H54 (cell line): ENCODE data around the gene MEF2B.
A peak's percentile ranks its signal among the peaks of the same experiment; 100 is the strongest.
"Not testable (repeated sequence)": the region's sequence is repeated elsewhere in the genome, so short reads cannot be mapped to it uniquely, and the experiment has no call there.

Experiments
- DNase-seq: peaks from one replicate; pipeline ENCODE4 v3.0.0; 2011; ENCODE audit warnings: low spot score, mixed read lengths; ENCODE audit not compliant: insufficient read length
- FAIRE-seq: peaks from 3 replicates; lab custom pipeline; 2011; peaks lifted over from hg19 to GRCh38; lab: Jason Lieb, UNC
- POLR2A ChIP-seq: IDR thresholded peaks from 2 replicates; pipeline ENCODE4 v1.6.1; 2011; ENCODE audit warnings: low read depth, mild to moderate bottlenecking, low read length

The MEF2B gene

GRCh38 chr19:19155495-19156219, 14.4 kb downstream of the MEF2B start:
- no peak for DNase-seq
- no peak for TF ChIP-seq POLR2A
- no peak for FAIRE-seq

- FAIRE-seq (no peak), DNase-seq (no peak)
- TF ChIP-seq POLR2A = no peak
Observed at GRCh38 chr19:19154768-19155494, 15.1 kb downstream of the MEF2B start.

GRCh38 chr19:19152668-19153384, 17.2 kb downstream of the MEF2B start:
- FAIRE-seq (no peak), DNase-seq (no peak)
- TF ChIP-seq POLR2A = no peak

- DNase-seq = no peak
- no peak for TF ChIP-seq POLR2A
- no peak for FAIRE-seq
Observed at GRCh38 chr19:19151418-19151817, 18.6 kb downstream of the MEF2B start.

GRCh38 chr19:19149435-19149834, 20.6 kb downstream of the MEF2B start:
- DNase-seq = no peak
- no peak for TF ChIP-seq POLR2A
- no peak for FAIRE-seq

- DNase-seq, FAIRE-seq: not testable (repeated sequence)
Observed at GRCh38 chr19:19148504-19148903, 21.6 kb downstream of the MEF2B start.

- FAIRE-seq (no peak), DNase-seq (no peak)
- TF ChIP-seq POLR2A = no peak
Observed at GRCh38 chr19:19147344-19147743, 22.7 kb downstream of the MEF2B start.

GRCh38 chr19:19146865-19147264, 23.2 kb downstream of the MEF2B start:
- no peak for DNase-seq
- FAIRE-seq = no peak
- TF ChIP-seq POLR2A = no peak

- FAIRE-seq (no peak), DNase-seq (peak; percentile 70)
- TF ChIP-seq POLR2A = no peak
Observed at GRCh38 chr19:19145684-19146608, 24.1 kb downstream of the MEF2B start.

GRCh38 chr19:19145281-19145680, 24.8 kb downstream of the MEF2B start:
- FAIRE-seq (no peak), DNase-seq (no peak)
- TF ChIP-seq POLR2A = no peak

GRCh38 chr19:19142347-19142746, 27.7 kb downstream of the MEF2B start:
- no peak for TF ChIP-seq POLR2A
- FAIRE-seq (no peak), DNase-seq (no peak)

- no peak for TF ChIP-seq POLR2A
- DNase-seq (no peak), FAIRE-seq (no peak)
Observed at GRCh38 chr19:19140476-19140875, 29.6 kb downstream of the MEF2B start.

GRCh38 chr19:19139876-19140229, 30.2 kb downstream of the MEF2B start:
- DNase-seq (no peak), FAIRE-seq (no peak)
- TF ChIP-seq POLR2A = no peak
